B cell (primary cell): ENCODE measurements around the gene OR10J1. TPM values are rescaled to one million over a fixed set of nuclear protein-coding genes. Genes with fewer than 3 reads are reported as not detected.

Experiments
- ATAC-seq: fragments of 200-7000 bp; cut with Tn5 transposase; one replicate; pipeline ENCODE4 v1.10.0; 2021; ENCODE audit warnings: low read depth, mild to moderate bottlenecking, moderate number of reproducible peaks, moderate library complexity
- CTCF ChIA-PET: fragments of 350-600 bp; sonication (Branson Sonifier 250); formaldehyde crosslinking; loops from one replicate; lab custom pipeline; 2021; ENCODE audit warnings: antibody characterized with exemption, inconsistent platforms; lab: Charles Lee
- POLR2A ChIA-PET: fragments of 350-600 bp; sonication (Branson Sonifier 250); formaldehyde crosslinking; loops from one replicate; lab custom pipeline; 2021; ENCODE audit warnings: antibody characterized with exemption; lab: Charles Lee
- DNase-seq: peaks from one replicate; pipeline ENCODE4 v3.0.0; 2013
- H2AFZ ChIP-seq: 2 replicates; pipeline ENCODE4 v1.6.1; 2012; ENCODE audit warnings: mild to moderate bottlenecking, low read depth, low read length; ENCODE audit not compliant: insufficient read depth, poor library complexity, severe bottlenecking
- H3K27ac ChIP-seq, 2 donors: 1 replicate in 1 of 2; 2 replicates in 1 of 2; pipeline ENCODE4 v1.5.1; 2012 to 2013; ENCODE audit warnings: low read length in 2 of 2, mild to moderate bottlenecking in 2 of 2, moderate library complexity in 1 of 2
- H3K27me3 ChIP-seq, 4 experiments: fragments of 200-600 bp in 1 of 4; sonication (generic) in 1 of 4; replicated peaks in 1 of 4; 1 replicate in 2 of 4; 2 replicates in 2 of 4; pipeline versions ENCODE4 v1.6.1 to v1.7.0; 2013 to 2016; ENCODE audit warnings: low read length in 3 of 4, mild to moderate bottlenecking in 2 of 4, mixed read lengths in 1 of 4, moderate library complexity in 1 of 4; ENCODE audit not compliant: insufficient read depth in 4 of 4, control insufficient read depth in 3 of 4; ENCODE audit errors: control extremely low read depth in 1 of 4
- H3K36me3 ChIP-seq, 2 experiments: replicated peaks in 1 of 2; 1 replicate in 1 of 2; 2 replicates in 1 of 2; pipeline versions ENCODE4 v1.6.1 to v1.7.1; 2013; ENCODE audit warnings: low read length in 1 of 2; ENCODE audit not compliant: insufficient read depth in 2 of 2, control insufficient read depth in 1 of 2; ENCODE audit errors: control extremely low read depth in 1 of 2, extremely low read depth in 1 of 2
- H3K4me1 ChIP-seq, 2 donors: fragments of 200-600 bp in 1 of 2; sonication (generic) in 1 of 2; 1 replicate in 1 of 2; 2 replicates in 1 of 2; pipeline versions ENCODE4 v1.5.1 to v1.6.1; 2013 to 2017; ENCODE audit warnings: low read length in 2 of 2; ENCODE audit not compliant: control insufficient read depth in 2 of 2, insufficient read depth in 2 of 2
- H3K4me2 ChIP-seq: replicated peaks from 2 replicates; pipeline ENCODE3; 2012; ENCODE audit warnings: mild to moderate bottlenecking, low read depth, low read length; ENCODE audit not compliant: poor library complexity, severe bottlenecking
- H3K4me3 ChIP-seq, 5 experiments: fragments of 200-600 bp in 1 of 5; sonication (generic) in 1 of 5; 1 replicate in 3 of 5; 2 replicates in 2 of 5; pipeline versions ENCODE4 v1.5.1 to v1.7.0; 2011 to 2016; ENCODE audit warnings: low read length in 4 of 5, mild to moderate bottlenecking in 4 of 5, low read depth in 2 of 5, control low read depth in 1 of 5, moderate library complexity in 1 of 5; ENCODE audit not compliant: insufficient read depth in 1 of 5; ENCODE audit errors: control extremely low read depth in 1 of 5, extremely low read depth in 1 of 5
- H3K79me2 ChIP-seq: fragments of 200-600 bp; sonication (generic); one replicate; pipeline ENCODE4 v1.6.0; 2016; ENCODE audit warnings: low read length; ENCODE audit not compliant: control insufficient read depth, insufficient read depth
- H3K9ac ChIP-seq: fragments of 200-600 bp; sonication (generic); 2 replicates; pipeline ENCODE4 v1.6.1; 2017; ENCODE audit warnings: mild to moderate bottlenecking, low read length, moderate library complexity
- H3K9me3 ChIP-seq, 3 donors: one replicate each; pipeline versions ENCODE4 v1.6.1 to v1.7.1; 2013; ENCODE audit warnings: low read length in 2 of 3; ENCODE audit not compliant: control insufficient read depth in 2 of 3, insufficient read depth in 1 of 3; ENCODE audit errors: control extremely low read depth in 1 of 3
- H4K20me1 ChIP-seq: 2 replicates; pipeline ENCODE4 v1.6.0; 2012; ENCODE audit warnings: mild to moderate bottlenecking, low read length; ENCODE audit not compliant: insufficient read depth, control insufficient read depth, poor library complexity, severe bottlenecking
- H3K27ac Mint-ChIP-seq: one replicate; pipeline ENCODE4 v1.8.0; 2021; ENCODE audit warnings: mixed read lengths
- H3K27me3 Mint-ChIP-seq: one replicate; pipeline ENCODE4 v1.8.0; 2021; ENCODE audit warnings: mixed read lengths
- H3K4me1 Mint-ChIP-seq: one replicate; pipeline ENCODE4 v1.8.0; 2021; ENCODE audit warnings: mixed read lengths
- H3K4me3 Mint-ChIP-seq: one replicate; pipeline ENCODE4 v1.8.0; 2021; ENCODE audit warnings: mixed read lengths
- H3K9me3 Mint-ChIP-seq: one replicate; pipeline ENCODE4 v1.8.0; 2022; ENCODE audit warnings: mixed read lengths; ENCODE audit not compliant: insufficient read depth
- EZH2 ChIP-seq: IDR thresholded peaks from 2 replicates; pipeline ENCODE4 v1.6.1; 2012; ENCODE audit warnings: borderline replicate concordance, low read depth, mild to moderate bottlenecking, moderate library complexity, low read length; ENCODE audit not compliant: insufficient read depth, poor library complexity, severe bottlenecking
- WGBS: methylation state at CpG from one replicate; pipeline ENCODE4 v1.1.5; 2013; ENCODE audit warnings: missing lambda C conversion rate; ENCODE audit not compliant: insufficient coverage; 5-methylcytosine and 5-hydroxymethylcytosine counted together
- intact Hi-C: fragments of 100-400 bp; cut with micrococcal nuclease; formaldehyde crosslinking; loops from one replicate; pipeline ENCODE4 v1.10.0; 2022
- polyA plus RNA-seq: library from polyadenylated mRNA; depleted of rRNA; stranded (reverse); fragments of >200 nt; gene quantifications from 2 replicates; pipeline ENCODE4 v1.2.3, GENCODE V29; 2012
- total RNA-seq, 2 donors: library from RNA; stranded (reverse); fragments of 120-200 nt in 1 of 2; gene quantifications; 1 replicate in 1 of 2; 2 replicates in 1 of 2; pipeline versions ENCODE4 v1.2.3 to v1.2.4, GENCODE V29; 2013 to 2022
- TF ChIP-seq, protein P1 (sequence below): fragments of 200-600 bp; IDR thresholded peaks from one replicate; pipeline ENCODE4 v1.8.0; 2022; ENCODE audit warnings: antibody characterized with exemption, mild to moderate bottlenecking

The OR10J1 gene
- total and polyA plus RNA-seq, 2 donors (not counting 1 experiment from before 2014, with no cell fraction given), result not detected

- no peak overlapping the region for H3K4me3 Mint-ChIP-seq
- Histone ChIP-seq H4K20me1 (no peaks in the 10 kb centered on the region), H3K9ac (no peak overlapping the region), H3K4me1 (no peaks in the 10 kb centered on the region), H3K79me2 (no peaks in the 10 kb centered on the region), H3K27ac (no peak overlapping the region), H3K4me3 (no peak overlapping the region), H3K4me2 (no peak overlapping the region), H3K36me3 (no peaks in the 10 kb centered on the region), H2AFZ (no peak overlapping the region), H3K27me3 (peaks cover 0 to 5% (median 0%) of the 10 kb centered on the region in 4 experiments), H3K9me3 (no peaks in the 10 kb centered on the region)
- no peaks in the 10 kb centered on the region for H3K4me1 Mint-ChIP-seq
- H3K27ac Mint-ChIP-seq, result no peak overlapping the region
- POLR2A ChIA-PET, result no interaction called here
- H3K9me3 Mint-ChIP-seq, result no peaks in the 10 kb centered on the region
- TF ChIP-seq, protein P1, sequence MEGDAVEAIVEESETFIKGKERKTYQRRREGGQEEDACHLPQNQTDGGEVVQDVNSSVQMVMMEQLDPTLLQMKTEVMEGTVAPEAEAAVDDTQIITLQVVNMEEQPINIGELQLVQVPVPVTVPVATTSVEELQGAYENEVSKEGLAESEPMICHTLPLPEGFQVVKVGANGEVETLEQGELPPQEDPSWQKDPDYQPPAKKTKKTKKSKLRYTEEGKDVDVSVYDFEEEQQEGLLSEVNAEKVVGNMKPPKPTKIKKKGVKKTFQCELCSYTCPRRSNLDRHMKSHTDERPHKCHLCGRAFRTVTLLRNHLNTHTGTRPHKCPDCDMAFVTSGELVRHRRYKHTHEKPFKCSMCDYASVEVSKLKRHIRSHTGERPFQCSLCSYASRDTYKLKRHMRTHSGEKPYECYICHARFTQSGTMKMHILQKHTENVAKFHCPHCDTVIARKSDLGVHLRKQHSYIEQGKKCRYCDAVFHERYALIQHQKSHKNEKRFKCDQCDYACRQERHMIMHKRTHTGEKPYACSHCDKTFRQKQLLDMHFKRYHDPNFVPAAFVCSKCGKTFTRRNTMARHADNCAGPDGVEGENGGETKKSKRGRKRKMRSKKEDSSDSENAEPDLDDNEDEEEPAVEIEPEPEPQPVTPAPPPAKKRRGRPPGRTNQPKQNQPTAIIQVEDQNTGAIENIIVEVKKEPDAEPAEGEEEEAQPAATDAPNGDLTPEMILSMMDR, result no peak
- TF ChIP-seq EZH2, result no peak
- ATAC-seq (no peak), DNase-seq (no peak)
- intact Hi-C loops, result no loop called here
- peaks cover 19% of the 10 kb centered on the region for H3K27me3 Mint-ChIP-seq
- CTCF ChIA-PET, result no interaction called here
These were observed 1.8 kb downstream of the OR10J1 start for GRCh38 chr1:159441360-159441759.

DNA sequence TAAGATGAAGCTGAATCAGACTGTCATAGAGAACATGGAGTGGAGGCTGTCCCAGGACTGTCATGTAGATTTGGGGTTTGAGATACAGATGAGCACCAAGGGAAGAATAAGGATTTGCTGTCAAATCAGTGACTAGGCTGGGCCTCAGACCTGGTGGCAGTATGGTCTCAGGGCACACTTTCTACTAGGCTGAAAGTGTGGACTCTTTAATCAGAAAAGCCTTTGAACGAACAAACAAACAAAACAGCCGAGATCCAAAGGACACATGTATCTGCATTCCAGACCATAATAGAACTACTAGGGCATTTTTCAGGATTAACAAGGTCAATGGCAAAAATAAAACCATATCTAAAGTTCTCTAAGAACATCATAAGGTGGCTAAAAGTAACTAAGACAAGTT, 2.9 kb downstream of the OR10J1 start:
- H3K79me2 ChIP-seq, result no peaks in the 10 kb centered on the region
- no peaks in the 10 kb centered on the region for H3K9me3 ChIP-seq
- DNase-seq, result no peak
- H3K27me3 Mint-ChIP-seq, result peaks cover 19% of the 10 kb centered on the region
- H3K27ac ChIP-seq, result no peak overlapping the region
- ATAC-seq, result no peak
- no peak overlapping the region for H3K4me3 Mint-ChIP-seq
- no peak overlapping the region for H3K4me3 ChIP-seq
- no CpG with 5 or more reads among the region's 2 CpGs for WGBS
- no peak overlapping the region for H3K27ac Mint-ChIP-seq
- intact Hi-C loops, result no loop called here
- H3K27me3 ChIP-seq, result peaks cover 0 to 5% (median 0%) of the 10 kb centered on the region in 4 experiments
- no peaks in the 10 kb centered on the region for H3K9me3 Mint-ChIP-seq
- no peaks in the 10 kb centered on the region for H3K36me3 ChIP-seq
- ChIA-PET CTCF (no interaction called here), POLR2A (no interaction called here)
- no peaks in the 10 kb centered on the region for H3K4me1 ChIP-seq
- no peaks in the 10 kb centered on the region for H3K4me1 Mint-ChIP-seq
- no peak overlapping the region for H2AFZ ChIP-seq
- H3K9ac ChIP-seq, result no peak overlapping the region
- H3K4me2 ChIP-seq, result no peak overlapping the region
- no peaks in the 10 kb centered on the region for H4K20me1 ChIP-seq
- TF ChIP-seq, protein P1, result no peak
- no peak for TF ChIP-seq EZH2
